GM19023 (cell line): ENCODE data around the gene PDZD8.
"Not testable (repeated sequence)": the region's sequence is repeated elsewhere in the genome, so short reads cannot be mapped to it uniquely, and the experiment has no call there.

Experiments
- ATAC-seq: cut with Tn5 transposase; IDR thresholded peaks from one replicate; pipeline ENCODE4 v1.9.1; 2021; ENCODE audit warnings: mild to moderate bottlenecking, moderate library complexity; ENCODE audit not compliant: unreplicated experiment

Gene PDZD8

GRCh38 chr10:117237401-117237991 lies 137.7 kb downstream of the PDZD8 start:
- no peak for ATAC-seq

GRCh38 chr10:117230107-117230506 lies 145.1 kb downstream of the PDZD8 start:
- not testable (repeated sequence) for ATAC-seq

GRCh38 chr10:117228210-117228609 lies 147.0 kb downstream of the PDZD8 start:
- no peak for ATAC-seq
